CD14-positive monocyte (primary cell): Measurements from ENCODE around the gene TMEM50A. TPM values are rescaled to one million over a fixed set of nuclear protein-coding genes. Genes with fewer than 3 reads are reported as not detected.
"Not testable (repeated sequence)": the region's sequence is repeated elsewhere in the genome, so short reads cannot be mapped to it uniquely, and the experiment has no call there.

Experiments used
- DNase-seq, 3 donors: peaks; one replicate each; pipeline ENCODE4 v3.0.0-alpha.2; 2011 to 2022
- H2AFZ ChIP-seq: 2 replicates; pipeline ENCODE4 v1.6.0; 2012; ENCODE audit warnings: mild to moderate bottlenecking, low read depth, low read length, inconsistent platforms; ENCODE audit not compliant: insufficient read depth, poor library complexity, severe bottlenecking
- H3K27ac ChIP-seq, 2 donors: 1 replicate in 1 of 2; 2 replicates in 1 of 2; pipeline ENCODE4 v1.5.1; 2012 to 2013; ENCODE audit warnings: low read length in 2 of 2, control low read depth in 1 of 2, inconsistent platforms in 1 of 2, low read depth in 1 of 2, mild to moderate bottlenecking in 1 of 2
- H3K27me3 ChIP-seq, 2 donors: one replicate each; pipeline versions ENCODE4 v1.6.0 to v1.6.1; 2011 to 2013; ENCODE audit warnings: low read length in 2 of 2; ENCODE audit not compliant: control insufficient read depth in 2 of 2, insufficient read depth in 2 of 2
- H3K36me3 ChIP-seq, 2 donors: replicated peaks in 1 of 2; 1 replicate in 1 of 2; 2 replicates in 1 of 2; pipeline versions ENCODE4 v1.5.1 to v1.6.1; 2012 to 2013; ENCODE audit warnings: low read length in 2 of 2, control low read depth in 1 of 2, inconsistent platforms in 1 of 2, mild to moderate bottlenecking in 1 of 2; ENCODE audit not compliant: insufficient read depth in 2 of 2, control insufficient read depth in 1 of 2
- H3K4me1 ChIP-seq, 2 donors: 1 replicate in 1 of 2; 2 replicates in 1 of 2; pipeline versions ENCODE4 v1.5.1 to v1.6.1; 2012 to 2013; ENCODE audit warnings: low read length in 2 of 2, control low read depth in 1 of 2, inconsistent platforms in 1 of 2, mild to moderate bottlenecking in 1 of 2, moderate library complexity in 1 of 2; ENCODE audit not compliant: insufficient read depth in 2 of 2, control insufficient read depth in 1 of 2
- H3K4me2 ChIP-seq: replicated peaks from 2 replicates; pipeline ENCODE3; 2012; ENCODE audit warnings: low read length, moderate library complexity, mild to moderate bottlenecking; ENCODE audit not compliant: poor library complexity, severe bottlenecking; ENCODE audit errors: extremely low read depth
- H3K4me3 ChIP-seq, 3 experiments: fragments of 200-600 bp in 1 of 3; sonication (generic) in 1 of 3; replicated peaks in 1 of 3; 1 replicate in 2 of 3; 2 replicates in 1 of 3; pipeline ENCODE4 v1.5.1; 2011 to 2013; ENCODE audit warnings: low read length in 3 of 3, mild to moderate bottlenecking in 3 of 3, control low read depth in 2 of 3, low read depth in 2 of 3, inconsistent platforms in 1 of 3, moderate library complexity in 1 of 3
- H3K79me2 ChIP-seq: 2 replicates; pipeline ENCODE4 v1.6.0; 2012; ENCODE audit warnings: mild to moderate bottlenecking, control low read depth, inconsistent platforms, low read length, moderate library complexity; ENCODE audit not compliant: insufficient read depth
- H3K9ac ChIP-seq: 2 replicates; pipeline ENCODE4 v1.6.0; 2017; ENCODE audit warnings: low read length, mild to moderate bottlenecking; ENCODE audit not compliant: insufficient read depth, poor library complexity, severe bottlenecking
- H3K9me3 ChIP-seq, 2 donors: replicated peaks in 1 of 2; 1 replicate in 1 of 2; 2 replicates in 1 of 2; pipeline versions ENCODE4 v1.5.1 to v1.6.1; 2012 to 2013; ENCODE audit warnings: low read length in 2 of 2, control low read depth in 1 of 2; ENCODE audit not compliant: control insufficient read depth in 1 of 2, insufficient read depth in 1 of 2
- H4K20me1 ChIP-seq: 2 replicates; pipeline ENCODE4 v1.6.0; 2012; ENCODE audit warnings: mild to moderate bottlenecking, low read length, control low read depth, moderate library complexity; ENCODE audit not compliant: insufficient read depth
- H3K27ac Mint-ChIP-seq, 7 donors: one replicate each; pipeline ENCODE4 v1.8.0; 2020; ENCODE audit warnings: mild to moderate bottlenecking in 7 of 7, mixed read lengths in 7 of 7, moderate library complexity in 6 of 7, inconsistent platforms in 2 of 7
- H3K27me3 Mint-ChIP-seq, 3 donors: one replicate each; pipeline ENCODE4 v1.8.0; 2021 to 2022; ENCODE audit warnings: low read depth in 3 of 3, mild to moderate bottlenecking in 3 of 3, mixed read lengths in 3 of 3, moderate library complexity in 3 of 3, inconsistent platforms in 1 of 3
- H3K36me3 Mint-ChIP-seq, 2 donors: one replicate each; pipeline ENCODE4 v1.8.0; 2020; ENCODE audit warnings: mixed read lengths in 2 of 2, inconsistent platforms in 1 of 2, mild to moderate bottlenecking in 1 of 2
- H3K4me1 Mint-ChIP-seq: one replicate; pipeline ENCODE4 v1.8.0; 2020; ENCODE audit warnings: mild to moderate bottlenecking, mixed read lengths
- H3K4me3 Mint-ChIP-seq, 2 donors: one replicate each; pipeline ENCODE4 v1.8.0; 2020; ENCODE audit warnings: mild to moderate bottlenecking in 2 of 2, mixed read lengths in 2 of 2, moderate library complexity in 1 of 2
- H3K9me3 Mint-ChIP-seq, 7 donors: one replicate each; pipeline ENCODE4 v1.8.0; 2020 to 2022; ENCODE audit warnings: mixed read lengths in 7 of 7, mild to moderate bottlenecking in 6 of 7, moderate library complexity in 6 of 7, inconsistent platforms in 2 of 7
- CTCF ChIP-seq: fragments of 200-600 bp; IDR thresholded peaks from one replicate; pipeline ENCODE4 v1.8.0; 2022; ENCODE audit warnings: antibody characterized with exemption, mild to moderate bottlenecking
- WGBS: methylation state at CpG from one replicate; pipeline ENCODE4 v1.1.5; 2013; ENCODE audit warnings: missing lambda C conversion rate; ENCODE audit not compliant: insufficient coverage; 5-methylcytosine and 5-hydroxymethylcytosine counted together
- intact Hi-C, 2 donors: fragments of 100-400 bp; cut with micrococcal nuclease; formaldehyde crosslinking; loops; one replicate each; pipeline versions ENCODE4 v1.15.0 to v1.15.1; 2023
- polyA plus RNA-seq, 3 donors: library from polyadenylated mRNA; depleted of rRNA in 1 of 3; unstranded in 2 of 3; stranded (reverse) in 1 of 3; fragments of 300-500 nt in 2 of 3; fragments of >200 nt in 1 of 3; fragmentation: Illumina TruSeq in 2 of 3; gene quantifications; 1 replicate in 2 of 3; 2 replicates in 1 of 3; pipeline ENCODE4 v1.2.3, GENCODE V29; 2012 to 2021

TMEM50A gene
- polyA plus RNA-seq, 3 donors, result 61.1 to 305 (median 277) TPM

GRCh38 chr1:25361901-25362300 lies 23.8 kb downstream of the TMEM50A start:
- peak overlapping the region in 3 of 7 donors; percentile 7 to 76 (median 66) for H3K27ac Mint-ChIP-seq
- H3K9me3 Mint-ChIP-seq, result no peaks in the 10 kb centered on the region
- H3K9ac ChIP-seq, result no peak overlapping the region

GRCh38 chr1:25362634-25363559 lies 24.8 kb downstream of the TMEM50A start:
- intact Hi-C loops, H3K4me3 Mint-ChIP-seq, H3K27me3 Mint-ChIP-seq, H3K4me3 ChIP-seq, H3K9me3 ChIP-seq, H3K4me2 ChIP-seq, H3K27me3 ChIP-seq, H4K20me1 ChIP-seq, H3K27ac Mint-ChIP-seq, H3K4me1 Mint-ChIP-seq, H3K4me1 ChIP-seq, H2AFZ ChIP-seq, H3K9me3 Mint-ChIP-seq, DNase-seq, H3K79me2 ChIP-seq, H3K27ac ChIP-seq, H3K9ac ChIP-seq: not testable (repeated sequence)
- WGBS, result no CpG with 5 or more reads among the region's 17 CpGs
- H3K36me3 Mint-ChIP-seq, result peaks cover 33 to 45% of the 10 kb centered on the region in 2 donors
- peaks cover 37 to 43% of the 10 kb centered on the region in 2 donors for H3K36me3 ChIP-seq

More at GRCh38 chr1:25361901-25362300, 23.8 kb downstream of the TMEM50A start:
- no peak overlapping the region for H3K4me3 Mint-ChIP-seq
- H3K36me3 Mint-ChIP-seq, result peaks cover 42 to 55% of the 10 kb centered on the region in 2 donors
- Histone ChIP-seq H3K4me3 (no peak overlapping the region), H4K20me1 (no peaks in the 10 kb centered on the region), H3K36me3 (peaks cover 41 to 53% of the 10 kb centered on the region in 2 donors), H3K4me2 (no peak overlapping the region), H3K4me1 (no peaks in the 10 kb centered on the region), H3K79me2 (no peaks in the 10 kb centered on the region), H2AFZ (no peak overlapping the region), H3K27me3 (no peaks in the 10 kb centered on the region), H3K9me3 (no peaks in the 10 kb centered on the region), H3K27ac (peak overlapping the region in 1 of 2 donors; percentile 40)
- H3K4me1 Mint-ChIP-seq, result peaks cover 2% of the 10 kb centered on the region
- WGBS, result 100% methylated on average over 1 of the region's 2 CpGs
- no peaks in the 10 kb centered on the region for H3K27me3 Mint-ChIP-seq
- no peak for DNase-seq
- intact Hi-C loops, result no loop called here
- TF ChIP-seq CTCF, result no peak
